HG02981 (cell line): Measurements from ENCODE around the gene PLAGL2.
A peak's percentile ranks its signal among the peaks of the same experiment; 100 is the strongest.
"Not testable (repeated sequence)": the region's sequence is repeated elsewhere in the genome, so short reads cannot be mapped to it uniquely, and the experiment has no call there.

Source experiments
- ATAC-seq: cut with Tn5 transposase; IDR thresholded peaks from one replicate; pipeline ENCODE4 v1.9.1; 2021; ENCODE audit warnings: mild to moderate bottlenecking, moderate library complexity; ENCODE audit not compliant: unreplicated experiment

PLAGL2 gene

GRCh38 chr20:32207626-32208498 lies at the start of gene PLAGL2, which contains the start of gene POFUT1:
TSS of gene PLAGL2 (minus strand) at chr20:32207743. CDS start at chr20:32202178, 5,565 bp downstream.
TSS of gene POFUT1 (plus strand) at chr20:32207880. CDS start at chr20:32207942, 62 bp downstream.
- peak; percentile 79 for ATAC-seq

- ATAC-seq, result no peak
Measured at GRCh38 chr20:32252189-32252588, 44.6 kb upstream of the PLAGL2 start.

GRCh38 chr20:32251470-32251869 lies 43.9 kb upstream of the PLAGL2 start:
- ATAC-seq, result no peak

DNA sequence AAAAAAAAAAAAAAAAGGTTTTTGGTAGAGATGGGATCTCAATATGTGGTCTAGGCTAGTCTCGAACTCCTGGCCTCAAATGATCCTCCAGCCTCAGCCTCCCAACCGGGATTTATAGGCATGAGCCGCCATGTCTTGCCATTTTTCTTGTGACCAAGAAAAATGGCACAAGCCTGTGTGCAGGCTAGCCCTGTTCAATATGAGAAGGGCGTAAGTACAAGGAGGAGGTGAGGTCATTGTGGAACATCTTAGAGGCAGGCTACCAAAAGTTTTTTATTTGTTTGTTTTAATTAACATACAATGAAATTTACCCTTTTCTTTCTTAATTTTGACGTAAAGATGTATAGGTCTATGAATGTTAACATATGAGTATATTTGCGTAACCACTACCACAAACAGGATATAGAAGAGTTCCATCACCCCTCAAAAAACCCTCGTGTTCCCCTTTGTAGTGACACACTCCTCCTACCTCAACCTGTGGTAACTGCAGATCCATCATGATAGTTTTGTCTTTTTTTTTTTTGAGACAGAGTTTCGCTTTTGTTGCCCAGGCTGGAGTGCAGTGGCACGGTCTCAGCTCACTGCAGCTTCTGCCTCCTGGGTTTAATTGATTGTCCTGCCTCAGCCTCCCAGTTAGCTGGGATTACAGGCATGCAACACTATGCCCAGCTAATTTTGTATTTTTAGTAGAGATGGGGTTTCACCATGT lies 41.6 kb upstream of the PLAGL2 start:
- ATAC-seq, result no peak

DNA sequence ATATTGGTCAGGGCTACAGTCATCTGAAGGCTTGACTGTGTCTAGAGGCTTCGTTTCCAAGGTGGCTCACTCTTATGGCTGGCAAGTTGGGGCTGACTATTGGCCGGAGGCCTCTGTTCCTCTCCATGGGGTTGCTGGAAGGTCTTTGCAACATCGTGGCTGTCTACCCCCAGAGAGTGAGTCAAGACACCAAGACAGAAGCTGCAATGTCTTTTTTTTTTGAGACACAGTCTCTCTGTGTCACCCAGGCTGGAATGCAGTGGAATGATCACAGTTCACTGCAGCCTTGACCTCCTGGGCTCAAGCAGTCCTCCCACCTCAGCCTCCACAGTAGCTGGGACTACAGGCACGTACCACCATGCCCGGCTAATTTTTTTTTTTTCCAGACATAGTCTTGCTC lies 40.5 kb upstream of the PLAGL2 start:
- no peak for ATAC-seq

DNA sequence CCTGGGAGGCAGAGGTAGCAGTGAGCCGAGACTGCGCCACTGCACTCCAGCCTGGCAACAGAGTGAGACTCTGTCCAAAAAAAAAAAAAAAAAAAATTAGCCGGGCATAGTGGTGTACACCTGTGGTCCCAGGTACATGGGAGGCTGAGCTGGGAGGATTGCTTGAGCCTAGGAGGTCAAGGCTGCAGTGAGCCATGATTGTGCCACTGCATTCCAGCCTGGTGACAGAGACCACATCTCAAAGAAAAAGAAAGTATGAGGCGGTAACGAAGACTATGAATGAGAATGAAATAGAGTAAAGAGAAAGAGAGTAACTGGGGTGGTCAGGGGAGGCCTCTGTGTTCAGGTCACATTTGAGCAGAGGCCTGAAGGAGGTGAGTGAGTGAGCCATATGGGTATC lies 38.7 kb upstream of the PLAGL2 start:
- not testable (repeated sequence) for ATAC-seq

GRCh38 chr20:32244959-32245358 lies 37.4 kb upstream of the PLAGL2 start:
- ATAC-seq, result no peak

GRCh38 chr20:32244150-32244823 lies 36.7 kb upstream of the PLAGL2 start:
- no peak for ATAC-seq

- ATAC-seq, result no peak
Measured at GRCh38 chr20:32241807-32242206, 34.3 kb upstream of the PLAGL2 start.

DNA sequence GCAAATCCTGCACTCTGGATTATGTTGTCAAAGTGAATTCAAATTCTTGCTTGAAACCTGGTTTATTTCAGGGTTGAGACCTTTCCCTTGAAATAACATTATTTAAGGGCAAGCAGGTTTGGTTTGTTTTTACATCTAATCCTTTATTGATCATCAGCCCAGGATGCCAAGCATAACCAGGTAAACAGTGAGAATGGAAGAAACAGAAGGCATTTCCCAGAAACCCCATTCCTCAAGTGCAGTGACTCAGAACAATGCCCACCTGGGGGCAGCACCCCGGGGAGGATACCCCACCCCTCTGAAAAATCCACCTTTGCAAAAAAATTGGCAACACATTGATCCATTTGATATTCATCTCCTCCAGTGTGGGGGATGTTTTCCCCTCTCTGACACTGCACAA lies 32.7 kb upstream of the PLAGL2 start:
- ATAC-seq, result no peak

DNA sequence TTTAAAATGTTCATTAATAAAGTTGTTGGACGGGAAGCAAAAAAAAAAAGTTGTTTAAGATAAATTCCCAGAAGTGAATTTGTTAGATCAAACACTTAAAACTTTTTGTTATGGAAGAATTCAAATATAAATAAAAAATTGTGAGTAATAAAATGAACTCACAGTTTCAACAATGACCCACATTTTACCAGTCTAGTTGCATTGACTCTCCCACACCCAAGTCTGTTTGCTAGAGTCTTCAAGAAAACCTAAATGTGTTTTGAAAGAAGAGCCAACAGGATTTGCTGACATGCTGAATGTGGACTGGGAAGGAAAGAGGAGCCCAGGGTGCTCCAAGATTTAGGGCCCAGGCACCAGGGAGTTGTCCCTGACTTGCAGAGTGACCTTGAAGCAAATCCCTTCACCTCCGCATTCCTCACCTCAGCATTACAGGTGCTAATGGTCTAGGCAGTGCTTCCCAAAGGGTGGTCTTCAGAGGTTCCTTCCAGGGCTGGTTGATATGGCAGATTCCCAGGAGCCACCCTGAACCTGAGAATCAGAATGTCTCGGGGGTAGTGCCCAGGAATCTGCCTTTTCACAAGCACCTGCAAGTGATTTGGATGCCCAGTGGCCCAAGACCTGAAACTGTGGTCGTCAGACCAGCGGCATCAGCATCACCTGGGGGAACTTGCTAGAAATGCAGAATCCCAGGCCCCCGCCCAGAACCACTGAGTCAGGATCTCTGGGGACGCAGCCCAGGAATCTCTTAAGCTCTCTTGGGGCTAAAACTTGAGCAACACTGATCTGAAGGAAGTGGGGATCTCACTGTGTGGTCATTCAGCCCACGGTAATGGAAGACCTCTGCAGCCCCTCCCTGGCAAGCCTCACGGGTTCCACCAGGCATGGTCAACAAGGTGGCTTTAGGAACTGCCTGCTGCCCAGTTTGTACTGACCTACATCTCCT lies 31.2 kb upstream of the PLAGL2 start:
- ATAC-seq, result no peak

GRCh38 chr20:32237419-32237818 lies 29.9 kb upstream of the PLAGL2 start:
- no peak for ATAC-seq

DNA sequence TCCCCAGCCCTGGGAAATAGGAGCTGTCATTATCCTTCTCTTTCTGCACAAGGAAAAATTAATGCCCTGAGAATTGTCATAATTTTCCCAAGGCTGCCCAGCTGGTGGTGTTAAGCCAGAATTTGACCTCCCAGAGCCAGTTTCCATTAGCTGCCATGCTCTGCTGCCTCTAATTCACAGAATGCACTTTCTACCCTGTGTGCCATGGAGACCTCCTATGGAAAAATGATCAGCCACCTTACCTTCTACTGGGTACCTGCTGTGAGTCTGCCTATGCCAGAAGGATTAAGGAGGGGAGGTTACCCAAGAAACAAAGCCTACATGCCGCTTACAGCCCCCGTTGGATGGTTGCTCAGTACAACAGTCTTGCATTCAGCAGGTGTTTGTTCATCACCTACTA lies 29.3 kb upstream of the PLAGL2 start:
- ATAC-seq, result no peak

DNA sequence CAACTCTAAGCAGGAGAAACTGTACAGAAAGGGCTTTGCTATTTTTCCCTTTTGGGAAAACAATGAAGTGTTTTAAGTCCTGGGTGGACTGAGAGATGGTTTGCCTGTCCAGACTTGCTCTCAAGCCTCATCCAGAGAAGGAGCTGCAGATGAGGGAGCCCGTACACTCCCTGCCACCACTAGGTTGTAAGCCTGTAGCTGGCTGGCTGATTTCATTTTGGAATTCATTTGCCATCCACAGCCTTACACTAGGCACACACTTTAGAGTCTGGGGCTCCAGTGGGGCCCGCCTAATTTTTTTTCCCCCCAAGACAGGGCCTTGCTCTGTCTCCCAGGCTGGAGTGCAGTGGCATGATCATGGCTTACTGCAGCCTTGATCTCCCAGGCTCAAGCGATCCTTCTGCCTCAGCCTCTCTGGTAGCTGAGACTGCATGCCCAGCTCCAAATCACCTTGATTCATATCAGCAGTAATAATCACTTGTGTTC lies 28.5 kb upstream of the PLAGL2 start:
- no peak for ATAC-seq

DNA sequence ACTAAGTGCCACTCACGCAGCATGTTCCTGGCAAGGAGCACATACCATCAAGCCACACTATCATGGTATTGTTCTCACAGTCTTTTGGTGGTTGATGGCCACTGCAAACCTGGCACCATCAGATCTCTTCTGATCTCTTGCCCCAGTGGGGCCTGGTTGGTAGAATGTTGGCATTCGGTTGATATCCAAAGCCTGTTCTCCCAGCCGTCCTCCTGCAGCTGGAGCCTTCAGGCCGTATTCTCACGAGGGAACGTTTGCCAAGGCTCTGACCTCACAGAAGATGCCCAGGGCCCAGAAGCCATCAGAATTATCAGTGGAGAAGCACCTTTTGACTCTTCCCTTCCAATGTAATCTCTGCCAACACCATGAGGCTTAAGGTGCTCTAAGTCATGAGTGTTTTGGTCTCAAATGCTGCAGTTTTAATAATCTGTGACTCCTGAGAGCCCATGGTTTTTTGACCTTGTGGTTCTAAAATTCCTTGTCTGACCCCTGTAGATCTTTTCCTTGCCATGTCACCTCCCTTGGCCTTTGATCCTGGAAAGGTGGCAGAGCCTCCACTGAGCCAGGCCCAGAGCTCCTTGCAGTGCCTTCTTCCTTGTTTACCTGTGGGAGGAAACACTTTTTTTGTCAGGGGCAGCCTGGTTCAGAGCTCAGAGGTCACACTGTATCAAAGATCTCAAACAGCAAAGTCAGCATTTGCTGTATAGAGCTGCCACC lies 27.9 kb upstream of the PLAGL2 start:
- no peak for ATAC-seq

GRCh38 chr20:32234135-32234808 lies 26.7 kb upstream of the PLAGL2 start:
- no peak for ATAC-seq

- no peak for ATAC-seq
Measured at GRCh38 chr20:32233286-32233685, 25.7 kb upstream of the PLAGL2 start.

DNA sequence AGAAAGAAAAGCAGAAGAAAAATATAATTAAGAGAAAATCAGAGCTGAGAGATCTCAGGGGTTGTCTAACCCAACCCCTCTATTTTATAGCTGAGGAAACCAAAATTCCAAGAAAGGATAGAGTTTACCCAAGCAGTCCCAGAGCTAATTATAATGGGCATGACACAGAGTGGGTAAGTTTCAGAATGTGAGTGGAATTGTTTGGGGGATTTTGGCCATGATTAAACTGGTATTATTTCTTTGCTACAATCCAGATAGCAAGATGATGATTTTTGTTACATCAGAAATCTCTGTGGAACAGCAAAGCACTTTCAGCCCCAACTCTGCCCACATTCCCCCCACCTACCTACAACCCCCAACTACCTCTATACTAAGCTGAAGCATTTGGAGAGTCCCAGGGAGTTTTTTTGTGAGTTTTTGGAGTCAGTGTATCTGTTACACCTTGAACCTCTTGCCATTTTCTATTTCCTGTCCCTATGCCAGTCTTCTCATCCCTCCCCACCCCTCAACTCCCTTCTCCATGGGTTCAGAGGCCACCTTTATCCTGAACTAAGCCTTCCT lies 24.9 kb upstream of the PLAGL2 start:
- ATAC-seq, result no peak

GRCh38 chr20:32231847-32232246 lies 24.3 kb upstream of the PLAGL2 start:
- ATAC-seq, result no peak
